Astrocyte (in vitro differentiated cells and primary cell): ENCODE data around the gene ARFRP1. TPM values are rescaled to one million over a fixed set of nuclear protein-coding genes. Genes with fewer than 3 reads are reported as not detected.
A peak's percentile ranks its signal among the peaks of the same experiment; 100 is the strongest.

Experiments
- DNase-seq: peaks from one replicate; pipeline ENCODE4 v3.0.0-alpha.2; 2010; ENCODE audit warnings: low read depth
- FAIRE-seq: peaks from 2 replicates; lab custom pipeline; 2011; peaks lifted over from hg19 to GRCh38; lab: Jason Lieb, UNC
- H2AFZ ChIP-seq: 2 replicates; pipeline ENCODE4 v1.6.0; 2012; ENCODE audit warnings: low read depth, low read length, inconsistent platforms
- H3K27ac ChIP-seq: 2 replicates; pipeline ENCODE4 v1.5.1; 2011; ENCODE audit warnings: low read depth, low read length, inconsistent platforms
- H3K27me3 ChIP-seq: 2 replicates; pipeline ENCODE4 v1.6.0; 2011; ENCODE audit warnings: low read length, inconsistent platforms; ENCODE audit not compliant: insufficient read depth
- H3K36me3 ChIP-seq: 2 replicates; pipeline ENCODE4 v1.5.1; 2011; ENCODE audit warnings: low read length, inconsistent platforms; ENCODE audit not compliant: insufficient read depth
- H3K4me1 ChIP-seq: 2 replicates; pipeline ENCODE4 v1.5.1; 2011; ENCODE audit warnings: low read length, inconsistent platforms; ENCODE audit not compliant: insufficient read depth
- H3K4me2 ChIP-seq: 2 replicates; pipeline ENCODE4 v1.6.0; 2012; ENCODE audit warnings: low read length, inconsistent platforms
- H3K4me3 ChIP-seq: 2 replicates; pipeline ENCODE4 v1.5.1; 2011; ENCODE audit warnings: low read depth, mild to moderate bottlenecking, low read length, inconsistent platforms; ENCODE audit not compliant: insufficient read depth
- H3K79me2 ChIP-seq: 2 replicates; pipeline ENCODE4 v1.6.0; 2012; ENCODE audit warnings: mild to moderate bottlenecking, low read length, inconsistent platforms; ENCODE audit not compliant: insufficient read depth
- H3K9ac ChIP-seq: 2 replicates; pipeline ENCODE4 v1.6.0; 2012; ENCODE audit warnings: mild to moderate bottlenecking, low read length, inconsistent platforms
- H3K9me3 ChIP-seq: 2 replicates; pipeline ENCODE4 v1.5.1; 2012; ENCODE audit warnings: low read depth, mild to moderate bottlenecking, low read length, inconsistent platforms; ENCODE audit not compliant: insufficient read depth
- H4K20me1 ChIP-seq: 2 replicates; pipeline ENCODE4 v1.6.0; 2012; ENCODE audit warnings: low read length, inconsistent platforms; ENCODE audit not compliant: insufficient read depth
- H3K27ac Mint-ChIP-seq: one replicate; pipeline ENCODE4 v1.8.0; 2021; ENCODE audit warnings: mild to moderate bottlenecking, mixed read lengths; ENCODE audit not compliant: unreplicated experiment
- H3K27me3 Mint-ChIP-seq: one replicate; pipeline ENCODE4 v1.8.0; 2021; ENCODE audit warnings: low read depth, mixed read lengths; ENCODE audit not compliant: unreplicated experiment
- H3K36me3 Mint-ChIP-seq: one replicate; pipeline ENCODE4 v1.8.0; 2021; ENCODE audit warnings: low read depth, mixed read lengths; ENCODE audit not compliant: unreplicated experiment
- H3K4me1 Mint-ChIP-seq: one replicate; pipeline ENCODE4 v1.8.0; 2021; ENCODE audit warnings: low read depth, mixed read lengths; ENCODE audit not compliant: unreplicated experiment
- H3K4me3 Mint-ChIP-seq: one replicate; pipeline ENCODE4 v1.8.0; 2021; ENCODE audit warnings: mild to moderate bottlenecking, moderate library complexity, mixed read lengths; ENCODE audit not compliant: unreplicated experiment
- H3K9me3 Mint-ChIP-seq: one replicate; pipeline ENCODE4 v1.8.0; 2021; ENCODE audit warnings: mild to moderate bottlenecking, mixed read lengths; ENCODE audit not compliant: unreplicated experiment
- EZH2 ChIP-seq: IDR thresholded peaks from 2 replicates; pipeline ENCODE4 v1.6.1; 2012; ENCODE audit warnings: mild to moderate bottlenecking, low read length, inconsistent platforms; ENCODE audit not compliant: insufficient read depth
- total RNA-seq: library from RNA; stranded (reverse); gene quantifications from 2 replicates; pipeline ENCODE4 v1.2.1, GENCODE V29; 2021
- TF ChIP-seq, protein P1 (sequence below): IDR thresholded peaks from 2 replicates; pipeline ENCODE4 v1.5.1; 2011; ENCODE audit warnings: low read depth, mild to moderate bottlenecking, inconsistent platforms, low read length, moderate library complexity; ENCODE audit not compliant: insufficient read depth

ARFRP1 gene
- total RNA-seq, 1 donor from 2014 or later: 32.5 TPM

DNA sequence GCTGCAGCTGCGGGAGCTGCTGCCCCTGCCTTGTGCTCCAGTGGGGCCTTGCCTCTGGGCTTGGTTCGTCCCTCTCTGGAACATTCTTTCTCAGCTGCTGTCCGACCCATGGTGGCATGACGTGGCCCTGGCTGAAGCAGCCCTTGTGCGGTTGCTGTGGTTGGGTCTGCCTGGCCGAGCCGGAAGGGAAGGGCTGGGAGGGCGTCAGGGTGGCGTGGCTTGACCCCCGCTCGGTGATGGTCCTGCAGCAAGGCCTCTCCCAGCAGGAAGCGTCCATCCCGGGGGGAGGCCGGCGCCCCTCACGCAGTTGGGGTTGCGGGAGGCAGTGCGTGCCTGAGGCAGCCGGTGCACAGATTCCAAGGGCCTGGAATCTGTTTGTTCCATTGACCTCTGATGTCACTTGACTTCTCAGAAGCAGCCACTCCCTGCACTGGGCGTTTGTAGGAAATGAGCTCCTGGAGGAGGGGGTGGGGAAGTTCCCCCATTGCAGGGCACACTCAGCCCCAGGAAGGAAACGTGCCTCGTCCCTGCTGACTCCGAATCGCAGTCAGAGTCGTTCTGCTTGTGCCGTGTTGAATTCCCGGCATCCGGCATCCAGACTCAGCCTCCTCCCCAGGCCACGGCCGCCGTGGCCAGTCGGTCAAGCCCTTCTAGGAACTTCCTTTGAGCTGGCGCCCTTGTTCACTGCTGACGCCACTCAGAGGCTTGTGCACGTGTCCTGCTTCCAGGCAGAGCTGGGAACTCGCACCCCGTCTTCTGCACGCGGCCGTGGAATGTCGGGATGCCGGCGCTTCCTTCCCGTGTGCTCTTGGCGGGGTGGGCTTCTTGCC, 21.1 kb downstream of the ARFRP1 start:
- H3K4me3 Mint-ChIP-seq: no peak overlapping the region
- no peak for FAIRE-seq

DNA sequence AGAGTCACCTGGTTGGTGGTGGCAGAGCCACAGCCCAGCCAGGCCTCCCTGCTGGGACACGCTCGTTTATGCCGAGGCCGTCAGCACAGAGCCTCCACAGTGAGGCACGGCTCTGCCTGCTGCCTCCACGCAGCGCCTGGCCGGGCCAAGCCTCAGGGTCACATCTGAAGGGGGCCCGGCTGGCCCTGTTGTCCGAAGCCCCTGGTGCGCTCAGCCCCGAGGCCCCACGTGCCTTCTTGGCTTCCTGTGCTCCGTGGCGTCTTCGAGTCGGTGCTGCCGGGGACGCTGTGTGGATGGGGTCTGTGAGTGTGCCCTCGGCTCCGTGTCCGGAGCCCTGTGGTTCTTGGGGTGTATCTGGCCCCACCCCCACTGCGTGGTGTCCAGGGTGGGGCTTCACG, 21.7 kb downstream of the ARFRP1 start:
- H2AFZ ChIP-seq: no peak overlapping the region
- peaks cover 2% of the 10 kb centered on the region for H3K9me3 Mint-ChIP-seq
- no peak for DNase-seq

More for the DNA sequence above, 21.1 kb downstream of the ARFRP1 start:
- Histone ChIP-seq H3K9me3 (no peaks in the 10 kb centered on the region), H3K4me2 (peak overlapping the region; percentile 20), H3K36me3 (no peaks in the 10 kb centered on the region), H4K20me1 (no peaks in the 10 kb centered on the region), H3K27me3 (no peaks in the 10 kb centered on the region), H2AFZ (no peak overlapping the region), H3K4me1 (peaks cover 36% of the 10 kb centered on the region), H3K9ac (peak overlapping the region; percentile 50), H3K4me3 (no peak overlapping the region), H3K79me2 (no peaks in the 10 kb centered on the region), H3K27ac (peak overlapping the region; percentile 74)
- peak; percentile 80 for DNase-seq
- Mint-ChIP-seq H3K27me3 (no peaks in the 10 kb centered on the region), H3K4me1 (peaks cover 8% of the 10 kb centered on the region), H3K9me3 (peaks cover 2% of the 10 kb centered on the region), H3K36me3 (no peaks in the 10 kb centered on the region), H3K27ac (no peak overlapping the region)
- TF ChIP-seq, protein P1, sequence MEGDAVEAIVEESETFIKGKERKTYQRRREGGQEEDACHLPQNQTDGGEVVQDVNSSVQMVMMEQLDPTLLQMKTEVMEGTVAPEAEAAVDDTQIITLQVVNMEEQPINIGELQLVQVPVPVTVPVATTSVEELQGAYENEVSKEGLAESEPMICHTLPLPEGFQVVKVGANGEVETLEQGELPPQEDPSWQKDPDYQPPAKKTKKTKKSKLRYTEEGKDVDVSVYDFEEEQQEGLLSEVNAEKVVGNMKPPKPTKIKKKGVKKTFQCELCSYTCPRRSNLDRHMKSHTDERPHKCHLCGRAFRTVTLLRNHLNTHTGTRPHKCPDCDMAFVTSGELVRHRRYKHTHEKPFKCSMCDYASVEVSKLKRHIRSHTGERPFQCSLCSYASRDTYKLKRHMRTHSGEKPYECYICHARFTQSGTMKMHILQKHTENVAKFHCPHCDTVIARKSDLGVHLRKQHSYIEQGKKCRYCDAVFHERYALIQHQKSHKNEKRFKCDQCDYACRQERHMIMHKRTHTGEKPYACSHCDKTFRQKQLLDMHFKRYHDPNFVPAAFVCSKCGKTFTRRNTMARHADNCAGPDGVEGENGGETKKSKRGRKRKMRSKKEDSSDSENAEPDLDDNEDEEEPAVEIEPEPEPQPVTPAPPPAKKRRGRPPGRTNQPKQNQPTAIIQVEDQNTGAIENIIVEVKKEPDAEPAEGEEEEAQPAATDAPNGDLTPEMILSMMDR: no peak
- TF ChIP-seq EZH2: no peak

More for the DNA sequence above, 21.7 kb downstream of the ARFRP1 start:
- FAIRE-seq: no peak
- peaks cover 41% of the 10 kb centered on the region for H3K4me1 ChIP-seq
- no peaks in the 10 kb centered on the region for H3K27me3 ChIP-seq
- TF ChIP-seq, protein P1: no peak
- TF ChIP-seq EZH2: no peak
- H3K9ac ChIP-seq: peak overlapping the region; percentile 49
- Mint-ChIP-seq H3K4me1 (peaks cover 8% of the 10 kb centered on the region), H3K36me3 (no peaks in the 10 kb centered on the region), H3K27me3 (no peaks in the 10 kb centered on the region), H3K4me3 (no peak overlapping the region), H3K27ac (no peak overlapping the region)
- peak overlapping the region; percentile 20 for H3K4me2 ChIP-seq
- no peaks in the 10 kb centered on the region for H4K20me1 ChIP-seq
- H3K79me2 ChIP-seq: no peaks in the 10 kb centered on the region
- H3K9me3 ChIP-seq: no peaks in the 10 kb centered on the region
- peak overlapping the region; percentile 74 for H3K27ac ChIP-seq
- H3K4me3 ChIP-seq: no peak overlapping the region
- H3K36me3 ChIP-seq: no peaks in the 10 kb centered on the region
